GM19023 (cell line): Measurements from ENCODE around the gene SMYD4.
"Not testable (repeated sequence)": the region's sequence is repeated elsewhere in the genome, so short reads cannot be mapped to it uniquely, and the experiment has no call there.

Source experiments
- ATAC-seq: cut with Tn5 transposase; IDR thresholded peaks from one replicate; pipeline ENCODE4 v1.9.1; 2021; ENCODE audit warnings: mild to moderate bottlenecking, moderate library complexity; ENCODE audit not compliant: unreplicated experiment

The SMYD4 gene

DNA sequence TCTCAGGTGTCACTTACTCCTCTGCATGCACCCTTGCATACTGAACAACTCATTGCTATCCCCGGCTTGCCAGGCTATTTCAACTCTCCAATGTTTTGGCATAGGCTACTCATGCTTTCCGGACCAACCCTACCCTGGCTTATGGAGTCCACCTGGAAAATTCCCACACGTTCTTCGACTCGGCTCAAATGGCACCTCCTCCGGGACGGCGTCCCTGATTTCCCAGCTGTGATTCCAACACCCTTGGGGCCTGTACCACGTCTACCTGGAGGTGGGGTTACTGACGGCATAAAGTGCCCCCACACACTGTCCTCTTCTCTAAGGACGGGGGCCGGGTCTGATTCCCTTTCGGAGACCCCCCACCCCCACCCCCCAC is 498 bp downstream of the SMYD4 start:
- no peak for ATAC-seq

DNA sequence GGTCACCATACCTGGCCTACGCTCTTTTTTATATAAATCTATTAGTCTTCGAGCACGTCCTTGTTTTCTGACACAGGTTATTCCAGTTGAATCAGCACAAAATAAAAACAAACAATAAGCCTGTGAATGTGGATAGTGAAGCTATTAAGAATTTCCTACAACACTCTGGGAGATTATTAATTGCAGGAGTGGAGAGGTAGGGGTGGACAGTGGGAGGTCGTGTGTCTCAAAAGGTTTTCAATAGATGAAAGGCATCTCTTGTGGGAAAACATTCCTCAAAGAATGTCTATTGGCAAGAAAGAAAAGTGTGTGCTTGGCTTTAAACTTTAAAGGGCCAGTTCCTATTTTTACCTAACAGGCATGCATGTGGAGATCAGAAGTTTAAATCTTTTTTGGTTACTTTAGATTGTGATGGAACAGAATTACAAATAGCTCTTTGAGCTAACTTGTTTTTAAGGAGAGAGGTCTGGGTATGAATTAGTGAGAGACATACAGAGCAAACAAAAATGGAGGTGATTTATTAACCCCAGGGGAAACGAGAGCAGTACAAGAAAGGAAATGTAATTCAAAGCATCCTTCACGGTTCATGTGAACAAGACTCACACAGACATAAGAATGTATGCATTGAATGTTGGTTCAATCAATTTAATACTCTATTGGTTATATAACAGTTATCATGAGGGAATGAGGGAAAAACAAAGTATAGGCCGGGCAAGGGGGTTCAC is 9.0 kb downstream of the SMYD4 start:
- no peak for ATAC-seq

DNA sequence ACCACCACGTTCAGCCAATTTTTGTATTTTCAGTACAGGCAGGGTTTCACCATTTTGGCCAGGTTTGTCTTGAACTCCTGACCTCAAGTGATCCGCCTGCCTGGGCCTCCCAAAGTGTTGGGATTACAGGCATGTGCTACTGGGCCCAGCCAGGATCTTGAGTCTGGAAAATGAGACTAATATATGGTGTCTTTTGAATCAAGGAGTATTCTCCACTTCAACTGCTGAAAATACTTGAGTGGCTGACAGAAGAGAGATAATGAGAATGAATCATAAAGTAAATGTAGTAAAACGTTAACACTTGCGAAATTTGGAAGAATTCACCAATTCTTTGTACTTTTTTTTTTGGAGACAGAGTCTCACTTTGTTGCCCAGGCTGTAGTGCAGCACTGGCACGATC is 16.6 kb downstream of the SMYD4 start:
- ATAC-seq: no peak

DNA sequence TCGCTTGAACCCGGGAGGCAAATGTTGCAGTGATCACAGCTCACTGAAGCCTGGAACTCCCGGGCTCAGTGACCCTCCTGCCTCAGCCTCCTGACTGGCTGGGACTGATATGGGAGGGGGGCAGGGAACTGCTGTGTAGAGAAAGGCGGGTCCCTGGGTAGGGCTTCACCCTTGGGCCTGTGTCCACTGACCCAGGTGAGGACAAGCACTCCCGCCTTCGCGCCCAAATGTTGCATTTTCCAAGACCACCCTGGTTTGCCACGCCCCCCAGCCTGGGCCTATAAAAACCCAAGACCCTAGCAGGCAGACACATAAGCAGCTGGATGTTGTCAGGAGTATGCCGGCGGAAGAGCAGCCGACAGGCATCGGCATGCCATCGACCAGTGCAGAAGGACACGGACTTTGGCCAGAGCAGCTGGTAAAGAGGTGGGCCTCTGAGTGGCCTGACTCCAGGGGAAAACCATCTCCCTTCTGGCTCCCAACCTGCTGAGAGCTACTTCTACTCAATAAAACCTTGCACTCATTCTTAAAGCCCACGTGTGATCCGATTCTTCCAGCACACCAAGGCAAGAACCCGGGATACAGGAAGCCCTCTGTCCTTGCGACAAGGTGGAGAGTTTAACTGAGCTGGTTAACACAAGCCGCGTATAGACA is 19.1 kb downstream of the SMYD4 start:
- ATAC-seq: no peak

DNA sequence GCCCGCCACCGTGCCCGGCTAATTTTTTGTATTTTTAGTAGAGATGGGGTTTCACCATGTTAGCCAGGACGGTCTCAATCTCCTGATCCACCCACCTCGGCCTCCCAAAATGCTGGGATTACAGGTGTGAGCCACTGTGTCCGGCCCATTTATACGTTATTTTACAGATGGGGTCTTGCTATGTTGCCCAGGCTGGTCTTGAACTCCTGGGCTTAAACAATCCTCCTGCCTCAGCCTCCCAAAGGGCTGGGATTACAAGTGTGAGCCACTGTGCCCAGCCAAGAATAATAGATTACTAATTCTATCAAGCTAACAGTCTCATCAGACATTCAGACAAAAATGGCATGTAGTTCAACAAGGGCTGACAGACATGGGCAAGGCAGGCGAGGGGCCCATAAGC is 19.9 kb downstream of the SMYD4 start:
- ATAC-seq: not testable (repeated sequence)

DNA sequence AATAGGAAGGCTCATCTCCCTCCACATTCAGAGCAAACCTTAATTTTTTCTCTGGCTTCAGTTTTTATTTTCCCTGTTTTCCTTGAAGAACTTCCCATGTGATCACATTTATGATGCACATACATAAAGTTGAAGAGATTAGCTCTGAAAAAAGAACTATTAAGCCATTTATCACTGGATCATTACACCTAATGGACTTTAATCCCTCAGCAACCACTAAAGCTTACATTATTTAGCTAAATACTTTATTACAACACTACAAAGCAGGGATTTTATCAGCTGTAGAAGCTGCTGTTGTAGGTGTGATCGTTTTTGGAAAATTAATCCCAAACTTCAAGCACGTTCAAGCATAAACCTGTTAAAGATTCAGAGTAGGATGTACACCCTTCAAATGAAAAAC is 21.1 kb downstream of the SMYD4 start:
- no peak for ATAC-seq

DNA sequence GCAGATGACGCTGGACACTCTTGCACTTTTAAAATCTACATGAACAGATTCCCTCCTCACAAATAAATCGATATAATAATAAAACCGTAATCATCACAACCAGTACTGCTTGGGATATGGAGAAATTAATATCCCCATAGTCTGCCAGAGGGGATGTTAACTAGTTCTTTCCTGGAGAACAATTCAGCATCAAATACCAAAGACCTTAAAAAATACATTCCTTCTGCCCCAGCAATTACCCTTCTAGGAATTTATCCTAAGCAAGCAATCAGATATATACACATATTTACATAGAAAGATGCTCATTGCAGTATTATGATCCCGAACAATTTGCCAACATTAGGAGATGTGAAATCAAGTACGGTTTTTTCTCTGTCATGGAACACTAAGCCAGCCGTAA is 21.8 kb downstream of the SMYD4 start:
- ATAC-seq: no peak

DNA sequence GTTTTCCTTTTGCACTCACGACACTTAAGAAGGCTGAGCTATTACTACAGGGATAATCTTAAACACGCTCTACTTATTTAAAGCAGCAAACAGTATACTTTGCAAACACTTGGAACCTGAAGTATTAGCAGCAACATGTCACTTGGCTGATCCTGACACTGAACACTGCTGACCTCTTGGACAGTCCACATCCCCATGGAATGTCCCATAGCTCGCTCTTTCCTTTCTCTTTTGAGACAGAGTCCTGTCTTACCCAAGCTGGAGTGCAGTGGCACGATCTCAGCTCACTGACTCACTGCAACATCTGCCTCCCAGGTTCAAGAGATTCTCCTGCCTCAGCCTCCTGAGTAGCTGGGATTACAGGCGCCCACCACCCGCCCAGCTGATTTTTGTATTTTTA is 26.4 kb downstream of the SMYD4 start:
- no peak for ATAC-seq

DNA sequence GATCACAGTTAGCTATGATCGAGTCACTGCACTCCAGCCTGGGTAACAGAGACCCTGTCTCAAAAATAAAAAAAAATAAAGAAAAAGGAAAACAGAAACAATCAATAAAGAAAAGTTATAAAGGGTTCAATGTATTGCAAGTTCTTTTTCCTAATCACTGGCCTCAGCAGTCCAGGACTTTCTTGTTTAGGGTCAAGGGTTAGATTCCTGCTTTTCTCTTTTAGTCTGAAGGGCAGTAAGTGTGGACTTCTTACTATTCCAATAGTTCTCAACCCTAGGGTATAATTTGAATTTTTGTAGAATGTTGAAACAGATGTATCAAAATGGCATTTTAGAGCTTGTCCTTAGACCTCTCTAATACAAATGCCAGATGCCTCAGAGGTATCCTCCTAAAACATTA is 27.3 kb downstream of the SMYD4 start:
- ATAC-seq: no peak

DNA sequence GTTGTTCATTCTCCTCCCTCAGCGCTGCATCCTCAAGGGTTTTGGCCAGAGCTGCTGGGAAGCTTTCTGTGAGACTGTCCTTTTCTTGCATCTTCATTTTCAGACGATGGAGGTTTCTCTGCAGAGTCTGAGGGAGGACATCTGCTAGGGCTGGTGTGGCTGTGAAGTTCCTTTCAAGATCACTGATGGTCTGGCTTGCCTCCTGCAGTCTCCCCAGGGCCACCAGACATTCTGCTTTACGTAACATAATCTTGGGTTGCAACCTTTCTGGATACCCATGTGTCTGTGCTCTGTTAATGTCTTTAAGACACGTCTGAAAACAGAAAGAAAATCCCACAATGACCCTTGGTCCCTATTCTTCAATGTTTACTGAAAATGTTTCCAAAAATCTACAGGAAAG is 29.0 kb downstream of the SMYD4 start:
- ATAC-seq: no peak

DNA sequence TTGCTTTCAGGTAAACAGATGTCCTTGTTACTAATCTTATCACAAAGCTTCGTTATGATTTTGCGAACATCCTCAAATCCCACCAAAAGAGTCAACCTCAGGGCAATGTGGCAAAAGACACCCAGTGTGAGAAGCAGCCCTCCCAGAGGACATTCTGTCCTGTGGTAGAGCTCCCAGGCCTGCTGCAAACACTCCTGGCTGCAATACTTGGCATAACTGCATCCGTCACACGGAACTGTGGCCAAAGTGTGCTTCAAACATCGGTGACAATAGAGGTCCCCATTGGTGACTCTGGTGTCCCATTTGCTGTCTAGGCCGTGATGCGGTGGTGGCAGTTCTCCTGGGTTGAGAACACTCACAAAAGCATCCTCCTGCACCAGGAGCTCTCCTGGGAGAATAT is 29.5 kb downstream of the SMYD4 start:
- ATAC-seq: no peak

DNA sequence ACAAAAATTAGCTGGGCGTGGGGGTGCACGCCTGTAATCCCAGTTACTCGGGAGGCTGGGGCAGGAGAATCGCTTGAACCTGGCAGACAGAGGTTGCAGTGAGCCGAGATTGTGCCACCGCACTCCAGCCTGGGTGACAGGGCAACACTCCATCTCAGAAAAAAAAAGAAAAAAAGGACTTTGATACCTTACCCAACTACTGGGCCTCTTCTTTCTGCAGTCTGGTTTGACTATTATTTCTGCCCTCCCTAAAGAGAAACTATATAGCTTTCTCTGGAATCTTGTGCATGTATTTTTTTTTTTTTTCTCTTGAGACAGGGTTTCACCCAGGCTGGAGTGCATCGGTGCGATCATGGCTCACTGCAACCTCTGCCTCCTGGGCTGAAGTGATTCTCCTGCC is 31.9 kb downstream of the SMYD4 start:
- not testable (repeated sequence) for ATAC-seq

DNA sequence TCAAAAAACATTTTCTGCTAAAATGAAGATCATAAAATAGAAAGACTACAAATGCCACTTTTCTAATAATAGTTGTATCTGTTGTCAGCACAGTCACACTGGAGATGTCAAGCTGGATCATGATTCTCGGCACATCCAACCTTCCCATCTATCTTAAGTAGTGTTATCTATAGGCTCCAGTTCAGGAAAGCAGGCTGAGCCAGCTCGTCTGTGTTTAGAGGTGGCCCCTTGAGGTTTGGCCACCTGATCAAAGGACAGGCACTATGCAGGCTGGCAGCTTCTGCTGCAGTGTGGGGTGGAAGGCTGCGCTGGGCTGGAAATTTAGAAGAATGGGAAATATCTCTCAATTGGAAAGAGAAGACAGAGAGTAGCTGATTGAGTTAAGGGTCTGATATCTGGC is 32.4 kb downstream of the SMYD4 start:
- no peak for ATAC-seq

DNA sequence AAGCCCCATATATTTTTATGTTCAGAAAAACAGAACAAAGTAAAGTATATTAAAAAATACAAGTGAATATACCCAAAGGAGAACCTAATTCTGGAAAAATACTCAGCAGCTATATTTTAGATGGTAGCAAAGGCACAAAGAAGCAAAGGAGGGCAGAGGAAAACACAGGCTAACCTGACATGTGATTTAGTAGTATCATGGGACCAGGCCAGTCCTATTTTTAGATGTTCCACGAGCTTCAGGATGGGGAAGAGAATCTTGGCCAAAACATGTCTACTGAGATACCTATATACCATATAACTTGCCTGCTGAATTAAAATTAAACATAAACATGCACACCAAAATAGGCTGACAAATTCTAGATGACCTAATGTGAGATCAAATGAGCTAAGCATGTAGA is 32.9 kb downstream of the SMYD4 start:
- no peak for ATAC-seq

DNA sequence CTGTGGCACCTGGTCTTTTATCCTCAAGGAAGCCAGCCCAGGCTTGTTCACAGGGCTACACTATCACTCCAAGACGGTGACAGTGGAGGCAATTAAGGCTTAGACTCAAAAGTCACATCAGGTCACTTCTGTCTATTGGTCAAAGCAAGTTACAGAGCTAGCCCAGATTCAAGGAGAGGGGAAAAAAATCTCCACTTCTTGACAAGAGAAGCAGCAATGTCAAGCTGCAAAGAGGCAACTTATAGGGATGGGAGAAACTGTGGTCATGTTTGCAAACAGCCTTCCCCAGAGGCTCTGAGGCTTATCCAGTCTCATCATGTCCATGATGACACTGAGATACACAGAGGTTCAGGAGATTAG is 36.3 kb downstream of the SMYD4 start:
- no peak for ATAC-seq

DNA sequence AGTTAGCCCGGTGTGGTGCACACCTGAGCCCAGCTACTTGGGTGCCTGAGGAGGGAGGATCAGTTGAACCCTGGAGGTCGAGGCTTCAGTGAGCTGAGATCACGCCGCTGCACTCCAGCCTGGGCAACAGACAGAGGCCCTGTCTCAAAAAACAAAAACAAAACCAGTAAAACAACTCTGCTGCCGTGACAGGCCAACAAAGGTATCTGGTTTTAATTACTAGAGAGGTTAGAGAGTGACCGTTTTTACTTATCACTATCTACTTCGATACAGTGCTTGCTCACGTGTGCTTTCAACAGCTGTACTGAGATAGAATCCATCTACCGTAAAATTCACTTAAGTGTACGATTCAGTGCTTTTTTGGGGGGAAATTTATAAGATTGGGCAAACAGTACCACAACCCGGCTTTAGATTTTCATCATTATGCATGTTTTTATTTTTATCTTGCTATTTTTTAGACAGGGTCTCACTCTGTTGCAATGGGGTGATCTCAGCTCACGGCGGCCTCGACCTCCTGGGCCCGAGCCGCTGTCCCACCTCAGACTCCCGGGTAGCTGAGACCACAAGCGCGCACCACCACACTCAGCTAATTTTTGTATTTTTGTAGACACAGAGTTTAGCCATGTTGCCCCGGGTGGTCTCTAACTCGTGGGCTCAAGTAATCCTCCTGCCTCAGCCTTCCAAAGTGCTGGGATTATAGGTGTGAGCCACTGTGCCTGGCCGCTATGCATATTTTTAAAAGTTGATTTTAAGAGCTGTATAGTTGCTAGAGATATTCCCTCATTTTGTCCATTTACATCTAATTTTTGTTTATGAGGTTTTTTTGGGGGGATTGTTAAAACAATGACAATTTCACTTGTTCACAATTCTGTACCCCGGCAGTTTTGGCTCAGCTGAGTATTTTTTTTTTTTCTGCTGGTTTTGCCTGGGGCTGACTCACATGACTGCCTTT is 36.9 kb downstream of the SMYD4 start:
- ATAC-seq: no peak

DNA sequence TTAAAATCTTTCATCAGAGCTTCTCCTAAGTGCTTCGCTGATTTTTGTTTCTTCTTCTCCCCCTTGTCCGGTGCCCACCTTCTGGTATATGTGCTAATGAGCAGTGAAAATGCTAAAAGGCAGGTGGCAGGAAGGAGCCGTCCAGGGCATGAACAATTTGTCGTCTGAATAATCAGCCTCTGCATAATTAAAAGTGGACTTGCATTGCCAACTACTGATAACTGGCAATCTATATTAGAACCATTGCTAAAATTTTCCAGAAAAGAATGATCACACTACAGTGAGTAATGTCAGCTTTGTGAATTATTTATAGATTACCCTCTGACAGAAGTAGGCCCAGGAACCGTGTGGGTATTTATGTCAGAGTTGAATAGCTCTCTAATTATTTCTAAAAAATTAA is 39.8 kb downstream of the SMYD4 start:
- no peak for ATAC-seq

DNA sequence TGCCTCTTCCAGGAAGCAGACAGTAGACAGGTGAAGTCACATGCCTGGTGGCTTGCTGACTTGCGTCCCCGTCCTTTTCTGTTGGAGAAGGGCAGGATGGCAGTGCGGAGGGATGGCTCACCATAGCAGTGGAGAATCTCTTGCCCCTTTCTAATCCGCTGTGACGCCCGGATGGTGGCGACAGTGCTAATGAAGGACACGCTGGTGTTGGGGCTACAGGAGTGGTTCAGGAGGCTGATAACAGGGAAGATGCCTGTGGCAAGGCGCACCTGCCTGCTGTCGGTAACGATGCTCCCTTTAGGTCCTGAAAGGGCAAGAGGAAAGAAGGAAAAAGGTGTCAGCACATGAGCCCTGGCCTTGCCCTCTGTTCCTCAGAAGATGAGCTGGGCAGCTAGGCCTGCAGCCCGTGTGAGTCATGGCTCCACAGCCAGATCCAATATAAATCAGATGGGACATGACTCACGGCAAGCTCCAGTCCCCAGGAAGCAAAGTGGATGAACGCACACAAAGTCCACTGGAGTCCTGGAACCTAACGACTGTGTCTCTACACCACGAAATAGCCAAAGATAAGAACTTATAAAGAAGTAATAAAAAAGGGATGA is 42.3 kb downstream of the SMYD4 start:
- no peak for ATAC-seq

DNA sequence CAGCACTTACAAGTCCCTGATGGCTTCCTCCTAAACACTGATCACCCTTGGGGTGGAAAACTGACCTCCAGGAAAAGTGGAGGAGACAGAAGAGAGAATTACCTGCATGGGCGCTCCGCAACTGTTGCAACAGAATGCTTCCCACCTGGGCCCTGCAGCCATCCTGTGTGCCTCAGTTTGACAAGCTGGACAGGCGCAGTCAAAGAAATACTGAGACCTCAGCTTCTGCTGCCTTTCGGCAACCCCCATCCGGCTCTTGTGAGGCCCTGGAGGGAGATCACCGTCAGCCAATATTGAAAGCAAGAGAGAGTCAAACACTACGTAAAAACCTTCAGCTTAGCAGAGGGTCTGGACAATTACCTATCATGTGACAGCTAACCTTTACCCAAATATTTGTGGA is 43.0 kb downstream of the SMYD4 start:
- ATAC-seq: no peak

DNA sequence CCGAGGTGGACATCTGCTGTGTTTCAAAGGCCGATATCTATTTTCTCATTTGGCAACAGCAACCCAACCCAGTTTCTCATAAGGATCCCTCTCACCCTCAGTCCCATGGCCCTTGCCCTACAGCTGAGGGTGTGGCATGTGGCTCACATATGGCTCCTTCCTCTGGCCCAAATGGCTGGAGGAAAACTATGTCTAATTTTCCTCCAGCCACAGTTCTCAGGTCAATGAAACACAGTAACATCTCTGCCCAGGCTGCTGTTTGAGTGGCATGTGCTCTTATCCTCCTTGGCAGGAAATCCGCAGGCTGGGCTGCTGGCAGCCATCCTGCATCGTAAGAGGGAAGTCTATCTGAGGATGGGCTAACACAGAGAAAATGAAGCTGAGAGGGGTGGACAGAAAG is 43.8 kb downstream of the SMYD4 start:
- no peak for ATAC-seq

DNA sequence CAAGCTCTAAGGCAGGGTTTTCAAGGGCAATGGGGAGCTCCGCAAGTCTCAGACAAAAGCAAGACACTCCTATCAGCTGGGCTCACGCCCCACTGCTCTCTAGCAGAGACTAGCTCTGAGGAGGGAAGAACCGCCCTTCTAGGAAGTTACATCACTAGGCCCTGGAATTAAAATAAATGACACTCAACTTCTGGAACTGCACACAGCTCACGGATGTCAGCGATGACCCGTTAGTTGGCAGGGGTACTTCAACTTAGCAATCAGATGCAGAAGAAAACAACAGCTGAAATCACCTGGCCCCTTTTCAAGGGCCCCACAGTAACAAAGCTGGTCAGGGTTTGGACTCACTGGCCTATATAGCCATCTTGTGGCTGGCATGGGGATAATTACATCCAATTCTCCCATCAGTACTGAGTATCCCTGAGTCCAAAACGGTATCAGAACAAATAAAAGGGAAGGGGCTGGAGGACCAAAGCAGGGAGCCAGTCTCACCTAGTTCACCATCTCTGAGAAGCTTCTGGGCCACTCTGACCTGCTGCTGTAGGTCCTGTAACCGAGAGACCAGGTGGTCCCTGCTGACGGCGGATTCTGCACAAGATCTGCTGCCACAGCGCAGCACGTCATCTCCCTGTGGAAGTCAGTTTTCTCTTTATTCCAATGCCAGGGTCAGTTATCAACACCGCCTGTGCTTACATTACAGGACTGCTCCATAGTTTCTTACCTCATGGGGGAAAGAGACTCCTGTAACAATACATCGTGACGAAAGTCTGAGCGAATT is 45.7 kb downstream of the SMYD4 start:
- ATAC-seq: no peak
